Activated naive CD4-positive, alpha-beta T cell treated with anti-CD3 and anti-CD28 coated beads, Interleukin-2, amount 10 ng/mL, durations not matched to agents 5 hours and 36 hours (primary cell): Measurements from ENCODE around the gene BAD. TPM values are rescaled to one million over a fixed set of nuclear protein-coding genes. Genes with fewer than 3 reads are reported as not detected.

Experiments
- total RNA-seq, 2 experiments: library from RNA; stranded (reverse); gene quantifications; one replicate each; pipeline ENCODE4 v1.2.3, GENCODE V29; 2021

The BAD gene
- total RNA-seq, 2 experiments from 2014 or later = 33.1 to 33.7 TPM

Other genes with a start within 250 kb of the BAD start
- gene FLRT1, start 248.7 kb downstream of the BAD start, total RNA-seq = not detected
- gene MACROD1, start 118.6 kb downstream of the BAD start, total RNA-seq = 10 to 100 TPM; 14.2 TPM
- 100 to 1,000 TPM; 181 to 183 TPM for gene STIP1, start 98.5 kb downstream of the BAD start, total RNA-seq
- 100 to 1,000 TPM; 203 to 209 TPM for gene FERMT3, start 77.9 kb downstream of the BAD start, total RNA-seq
- 10 to 100 TPM; 30.8 to 36.4 TPM for gene TRPT1, start 58.5 kb downstream of the BAD start, total RNA-seq
- 10 to 100 TPM; 76.7 to 80.2 TPM for gene NUDT22, start 58.4 kb downstream of the BAD start, total RNA-seq
- gene DNAJC4, start 54.1 kb downstream of the BAD start, total RNA-seq = 10 to 100 TPM; 43.9 to 44.9 TPM
- 10 to 100 TPM; 81.2 to 88.6 TPM for gene VEGFB, start 50.1 kb downstream of the BAD start, total RNA-seq
- gene FKBP2, start 43.6 kb downstream of the BAD start, total RNA-seq = 10 to 100 TPM; 28.4 to 28.8 TPM
- 10 to 100 TPM; 93.0 to 98.0 TPM for gene PPP1R14B, start 37.7 kb downstream of the BAD start, total RNA-seq
- 10 to 100 TPM; 11.4 to 11.9 TPM for gene PLCB3, start 33.1 kb downstream of the BAD start, total RNA-seq
- gene GPR137, start 1.2 kb upstream of the BAD start, total RNA-seq = 10 to 100 TPM; 26.2 to 26.7 TPM
- gene KCNK4, start 6.6 kb upstream of the BAD start, total RNA-seq = not detected
- not detected for gene CATSPERZ, start 15.7 kb upstream of the BAD start, total RNA-seq
- gene ESRRA, start 20.9 kb upstream of the BAD start, total RNA-seq = 10 to 100 TPM; 34.1 to 37.7 TPM
- gene TRMT112, start 32.9 kb upstream of the BAD start, total RNA-seq = 100 to 1,000 TPM; 156 to 165 TPM
- 100 to 1,000 TPM; 110 to 116 TPM for gene PRDX5, start 33.5 kb upstream of the BAD start, total RNA-seq
- 100 to 1,000 TPM; 115 to 126 TPM for gene CCDC88B, start 55.5 kb upstream of the BAD start, total RNA-seq
- gene RPS6KA4, start 74.5 kb upstream of the BAD start, total RNA-seq = 10 to 100 TPM; 31.8 to 35.0 TPM